Activated naive CD8-positive, alpha-beta T cell treated with anti-CD3 and anti-CD28 coated beads, Interleukin-2, amount 10 ng/mL, durations not matched to agents 7 days and 5 days (primary cell): ENCODE data around the gene SPSB1. TPM values are rescaled to one million over a fixed set of nuclear protein-coding genes. Genes with fewer than 3 reads are reported as not detected.

Source experiments
- ATAC-seq: fragments of 150-1000 bp; cut with Tn5 transposase; one replicate; pipeline ENCODE4 v1.10.0; 2021; ENCODE audit warnings: low read depth, moderate library complexity
- POLR2A ChIA-PET: fragments of 350-600 bp; sonication (Branson Sonifier 250); formaldehyde crosslinking; loops from one replicate; lab custom pipeline; 2021; ENCODE audit warnings: antibody characterized with exemption; lab: Charles Lee
- DNase-seq: peaks from one replicate; pipeline ENCODE4 v3.0.0; 2021
- H3K27ac Mint-ChIP-seq: one replicate; pipeline ENCODE4 v1.8.0; 2022; ENCODE audit warnings: mild to moderate bottlenecking, mixed read lengths
- H3K27me3 Mint-ChIP-seq: one replicate; pipeline ENCODE4 v1.8.0; 2022; ENCODE audit warnings: mild to moderate bottlenecking, moderate library complexity, mixed read lengths
- H3K36me3 Mint-ChIP-seq: one replicate; pipeline ENCODE4 v1.8.0; 2021; ENCODE audit warnings: mild to moderate bottlenecking, mixed read lengths
- H3K4me1 Mint-ChIP-seq: one replicate; pipeline ENCODE4 v1.8.0; 2021; ENCODE audit warnings: mixed read lengths
- H3K4me3 Mint-ChIP-seq: one replicate; pipeline ENCODE4 v1.8.0; 2022; ENCODE audit warnings: mild to moderate bottlenecking, moderate library complexity, mixed read lengths
- H3K9me3 Mint-ChIP-seq: one replicate; pipeline ENCODE4 v1.8.0; 2021; ENCODE audit warnings: mixed read lengths
- total RNA-seq, 2 experiments: library from RNA; stranded (reverse); gene quantifications; one replicate each; pipeline ENCODE4 v1.2.3, GENCODE V29; 2021

Gene SPSB1
- total RNA-seq, 2 experiments from 2014 or later = 1.6 TPM

- no peaks in the 10 kb centered on the region for H3K9me3 Mint-ChIP-seq
- no peaks in the 10 kb centered on the region for H3K36me3 Mint-ChIP-seq
- no peak overlapping the region for H3K27ac Mint-ChIP-seq
- DNase-seq = no peak
- H3K27me3 Mint-ChIP-seq = peaks cover 2% of the 10 kb centered on the region
- H3K4me1 Mint-ChIP-seq = peaks cover 8% of the 10 kb centered on the region
- no peak for ATAC-seq
- H3K4me3 Mint-ChIP-seq = no peak overlapping the region
- POLR2A ChIA-PET = no interaction called here
Observed at GRCh38 chr1:9302745-9303524, 10.2 kb downstream of the SPSB1 start.

GRCh38 chr1:9303916-9304315 lies 11.2 kb downstream of the SPSB1 start:
- peaks cover 2% of the 10 kb centered on the region for H3K27me3 Mint-ChIP-seq
- ATAC-seq = no peak
- peaks cover 8% of the 10 kb centered on the region for H3K4me1 Mint-ChIP-seq
- H3K9me3 Mint-ChIP-seq = no peaks in the 10 kb centered on the region
- POLR2A ChIA-PET = no interaction called here
- no peaks in the 10 kb centered on the region for H3K36me3 Mint-ChIP-seq
- no peak overlapping the region for H3K4me3 Mint-ChIP-seq
- H3K27ac Mint-ChIP-seq = no peak overlapping the region
- DNase-seq = no peak

- H3K36me3 Mint-ChIP-seq = no peaks in the 10 kb centered on the region
- ATAC-seq (no peak), DNase-seq (no peak)
- H3K4me1 Mint-ChIP-seq = peaks cover 8% of the 10 kb centered on the region
- H3K4me3 Mint-ChIP-seq = no peak overlapping the region
- H3K27me3 Mint-ChIP-seq = peaks cover 2% of the 10 kb centered on the region
- H3K9me3 Mint-ChIP-seq = no peaks in the 10 kb centered on the region
- POLR2A ChIA-PET = no interaction called here
- no peak overlapping the region for H3K27ac Mint-ChIP-seq
Observed at GRCh38 chr1:9305216-9305615, 12.5 kb downstream of the SPSB1 start.

GRCh38 chr1:9306006-9306405 lies 13.3 kb downstream of the SPSB1 start:
- no peaks in the 10 kb centered on the region for H3K36me3 Mint-ChIP-seq
- H3K27ac Mint-ChIP-seq = no peak overlapping the region
- H3K9me3 Mint-ChIP-seq = no peaks in the 10 kb centered on the region
- POLR2A ChIA-PET = no interaction called here
- ATAC-seq (no peak), DNase-seq (no peak)
- H3K4me1 Mint-ChIP-seq = peaks cover 2% of the 10 kb centered on the region
- H3K4me3 Mint-ChIP-seq = no peak overlapping the region
- peaks cover 2% of the 10 kb centered on the region for H3K27me3 Mint-ChIP-seq

- ATAC-seq = no peak
- DNase-seq = no peak
- H3K36me3 Mint-ChIP-seq = no peaks in the 10 kb centered on the region
- H3K27me3 Mint-ChIP-seq = peaks cover 2% of the 10 kb centered on the region
- peaks cover 2% of the 10 kb centered on the region for H3K4me1 Mint-ChIP-seq
- H3K9me3 Mint-ChIP-seq = no peaks in the 10 kb centered on the region
- POLR2A ChIA-PET = no interaction called here
- H3K27ac Mint-ChIP-seq = no peak overlapping the region
- H3K4me3 Mint-ChIP-seq = no peak overlapping the region
Observed at GRCh38 chr1:9307303-9307702, 14.6 kb downstream of the SPSB1 start.

- Mint-ChIP-seq H3K4me1 (no peaks in the 10 kb centered on the region), H3K27me3 (no peaks in the 10 kb centered on the region), H3K4me3 (no peak overlapping the region), H3K27ac (no peak overlapping the region), H3K36me3 (no peaks in the 10 kb centered on the region), H3K9me3 (no peaks in the 10 kb centered on the region)
- ATAC-seq (no peak), DNase-seq (no peak)
- POLR2A ChIA-PET = interaction anchor here (0.5 kb wide), 1 partner anchor 72 kb away, joined by 4 read pairs; no protein-coding TSS in a partner anchor
Observed at GRCh38 chr1:9308236-9308785, 15.6 kb downstream of the SPSB1 start.

GRCh38 chr1:9309080-9309479 lies 16.4 kb downstream of the SPSB1 start:
- DNase-seq (no peak), ATAC-seq (no peak)
- no peak overlapping the region for H3K4me3 Mint-ChIP-seq
- no peaks in the 10 kb centered on the region for H3K36me3 Mint-ChIP-seq
- no peak overlapping the region for H3K27ac Mint-ChIP-seq
- POLR2A ChIA-PET = no interaction called here
- no peaks in the 10 kb centered on the region for H3K27me3 Mint-ChIP-seq
- H3K9me3 Mint-ChIP-seq = no peaks in the 10 kb centered on the region
- H3K4me1 Mint-ChIP-seq = no peaks in the 10 kb centered on the region

- ATAC-seq = no peak
- no peak overlapping the region for H3K27ac Mint-ChIP-seq
- no peaks in the 10 kb centered on the region for H3K4me1 Mint-ChIP-seq
Observed at GRCh38 chr1:9309991-9310390, 17.3 kb downstream of the SPSB1 start.

GRCh38 chr1:9311029-9311428 lies 18.3 kb downstream of the SPSB1 start:
- POLR2A ChIA-PET = no interaction called here
- H3K9me3 Mint-ChIP-seq = no peaks in the 10 kb centered on the region
- H3K36me3 Mint-ChIP-seq = no peaks in the 10 kb centered on the region
- ATAC-seq = no peak
- DNase-seq = no peak
- H3K4me3 Mint-ChIP-seq = no peak overlapping the region
- no peak overlapping the region for H3K27ac Mint-ChIP-seq
- H3K27me3 Mint-ChIP-seq = no peaks in the 10 kb centered on the region
- peaks cover 8% of the 10 kb centered on the region for H3K4me1 Mint-ChIP-seq

More at GRCh38 chr1:9309991-9310390, 17.3 kb downstream of the SPSB1 start:
- Mint-ChIP-seq H3K36me3 (no peaks in the 10 kb centered on the region), H3K27me3 (no peaks in the 10 kb centered on the region), H3K4me3 (no peak overlapping the region), H3K9me3 (no peaks in the 10 kb centered on the region)
- POLR2A ChIA-PET = no interaction called here
- no peak for DNase-seq

GRCh38 chr1:9311479-9311878 lies 18.8 kb downstream of the SPSB1 start:
- Mint-ChIP-seq H3K4me3 (no peak overlapping the region), H3K27ac (no peak overlapping the region), H3K9me3 (no peaks in the 10 kb centered on the region), H3K4me1 (peaks cover 10% of the 10 kb centered on the region), H3K36me3 (no peaks in the 10 kb centered on the region), H3K27me3 (no peaks in the 10 kb centered on the region)
- ATAC-seq (no peak), DNase-seq (no peak)
- POLR2A ChIA-PET = no interaction called here

- Mint-ChIP-seq H3K36me3 (no peaks in the 10 kb centered on the region), H3K4me3 (no peak overlapping the region), H3K4me1 (peaks cover 10% of the 10 kb centered on the region), H3K27ac (no peak overlapping the region), H3K27me3 (no peaks in the 10 kb centered on the region), H3K9me3 (no peaks in the 10 kb centered on the region)
- DNase-seq (no peak), ATAC-seq (no peak)
- POLR2A ChIA-PET = no interaction called here
Observed at GRCh38 chr1:9312168-9312720, 19.6 kb downstream of the SPSB1 start.

GRCh38 chr1:9313576-9313975 lies 20.9 kb downstream of the SPSB1 start:
- H3K36me3 Mint-ChIP-seq = no peaks in the 10 kb centered on the region
- H3K4me1 Mint-ChIP-seq = peaks cover 14% of the 10 kb centered on the region
- POLR2A ChIA-PET = no interaction called here
- no peak for ATAC-seq
- no peak overlapping the region for H3K4me3 Mint-ChIP-seq
- DNase-seq = no peak
- no peaks in the 10 kb centered on the region for H3K9me3 Mint-ChIP-seq
- no peaks in the 10 kb centered on the region for H3K27me3 Mint-ChIP-seq
- H3K27ac Mint-ChIP-seq = no peak overlapping the region

GRCh38 chr1:9314111-9314510 lies 21.4 kb downstream of the SPSB1 start:
- no peaks in the 10 kb centered on the region for H3K36me3 Mint-ChIP-seq
- no peaks in the 10 kb centered on the region for H3K9me3 Mint-ChIP-seq
- ATAC-seq (no peak), DNase-seq (no peak)
- peaks cover 14% of the 10 kb centered on the region for H3K4me1 Mint-ChIP-seq
- no peak overlapping the region for H3K4me3 Mint-ChIP-seq
- H3K27me3 Mint-ChIP-seq = no peaks in the 10 kb centered on the region
- POLR2A ChIA-PET = no interaction called here
- H3K27ac Mint-ChIP-seq = no peak overlapping the region
